Dendritic cell treated with granulocyte-macrophage colony-stimulating factor and Interleukin-4, amounts not matched to agents 40 ng/mL and 50 ng/mL, for 4 days (primary cell): Measurements from ENCODE around the gene KLHL6.

Source experiments
- H3K27ac Mint-ChIP-seq: one replicate; pipeline ENCODE4 v1.8.0; 2022; ENCODE audit warnings: mild to moderate bottlenecking, mixed read lengths
- H3K27me3 Mint-ChIP-seq: one replicate; pipeline ENCODE4 v1.8.0; 2022; ENCODE audit warnings: mild to moderate bottlenecking, mixed read lengths
- H3K36me3 Mint-ChIP-seq: one replicate; pipeline ENCODE4 v1.8.0; 2022; ENCODE audit warnings: low read depth, mixed read lengths
- H3K4me1 Mint-ChIP-seq: one replicate; pipeline ENCODE4 v1.8.0; 2022; ENCODE audit warnings: low read depth, mixed read lengths
- H3K4me3 Mint-ChIP-seq: one replicate; pipeline ENCODE4 v1.8.0; 2022; ENCODE audit warnings: mild to moderate bottlenecking, moderate library complexity, mixed read lengths
- H3K9me3 Mint-ChIP-seq: one replicate; pipeline ENCODE4 v1.8.0; 2022; ENCODE audit warnings: mixed read lengths
- intact Hi-C: fragments of 100-400 bp; cut with micrococcal nuclease; formaldehyde crosslinking; loops from one replicate; pipeline ENCODE4 v1.15.0; 2022

The KLHL6 gene

GRCh38 chr3:183500319-183500718 lies 55.2 kb downstream of the KLHL6 start:
- peaks cover 6% of the 10 kb centered on the region for H3K4me1 Mint-ChIP-seq
- H3K27me3 Mint-ChIP-seq: no peaks in the 10 kb centered on the region
- peaks cover 76% of the 10 kb centered on the region for H3K36me3 Mint-ChIP-seq
- intact Hi-C loops: no loop called here
- no peaks in the 10 kb centered on the region for H3K9me3 Mint-ChIP-seq
- no peak overlapping the region for H3K4me3 Mint-ChIP-seq
- H3K27ac Mint-ChIP-seq: no peak overlapping the region

DNA sequence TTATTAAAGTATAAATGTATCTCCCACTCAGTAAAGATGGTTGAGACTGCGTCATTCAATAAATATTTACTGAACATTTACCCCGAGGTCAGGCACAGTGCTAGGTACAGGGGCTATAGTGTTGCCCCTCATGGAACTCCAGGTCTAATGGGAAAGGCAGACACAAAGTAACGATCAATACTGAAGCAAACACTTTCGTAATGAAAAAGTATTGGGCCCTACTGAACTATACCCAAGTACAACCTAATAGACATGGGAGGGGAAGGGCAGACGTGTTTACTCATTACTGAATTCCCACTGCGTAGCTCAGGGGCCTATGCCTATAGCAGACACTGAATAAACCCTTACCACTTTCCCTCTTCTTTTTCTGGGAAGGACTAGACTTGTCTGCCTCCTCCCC lies 56.9 kb downstream of the KLHL6 start:
- Mint-ChIP-seq H3K9me3 (no peaks in the 10 kb centered on the region), H3K27ac (no peak overlapping the region), H3K27me3 (no peaks in the 10 kb centered on the region), H3K36me3 (peaks cover 70% of the 10 kb centered on the region), H3K4me1 (peaks cover 6% of the 10 kb centered on the region), H3K4me3 (no peak overlapping the region)
- intact Hi-C loops: no loop called here

DNA sequence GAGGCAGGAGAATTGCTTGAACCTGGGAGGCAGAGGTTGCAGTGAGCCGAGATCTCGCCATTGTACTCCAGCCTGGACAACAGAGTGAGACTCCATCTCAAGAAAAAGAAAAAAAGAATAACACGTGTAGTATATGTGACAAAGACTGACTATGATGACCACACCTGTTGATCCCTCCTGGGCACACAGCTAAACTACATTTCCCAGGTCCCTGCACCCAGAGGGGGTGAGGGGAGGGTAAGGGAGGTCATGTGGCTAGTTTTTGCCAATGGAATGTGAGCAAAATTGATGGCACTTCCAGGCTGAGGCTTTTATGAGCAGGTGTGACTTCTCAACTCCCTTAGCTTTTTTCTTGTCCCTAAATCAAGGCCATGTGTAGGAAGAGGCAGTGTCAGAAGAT lies 58.2 kb downstream of the KLHL6 start:
- H3K36me3 Mint-ChIP-seq: peaks cover 75% of the 10 kb centered on the region
- no peaks in the 10 kb centered on the region for H3K9me3 Mint-ChIP-seq
- H3K27me3 Mint-ChIP-seq: no peaks in the 10 kb centered on the region
- H3K27ac Mint-ChIP-seq: no peak overlapping the region
- no peak overlapping the region for H3K4me3 Mint-ChIP-seq
- H3K4me1 Mint-ChIP-seq: peaks cover 6% of the 10 kb centered on the region
- intact Hi-C loops: no loop called here

DNA sequence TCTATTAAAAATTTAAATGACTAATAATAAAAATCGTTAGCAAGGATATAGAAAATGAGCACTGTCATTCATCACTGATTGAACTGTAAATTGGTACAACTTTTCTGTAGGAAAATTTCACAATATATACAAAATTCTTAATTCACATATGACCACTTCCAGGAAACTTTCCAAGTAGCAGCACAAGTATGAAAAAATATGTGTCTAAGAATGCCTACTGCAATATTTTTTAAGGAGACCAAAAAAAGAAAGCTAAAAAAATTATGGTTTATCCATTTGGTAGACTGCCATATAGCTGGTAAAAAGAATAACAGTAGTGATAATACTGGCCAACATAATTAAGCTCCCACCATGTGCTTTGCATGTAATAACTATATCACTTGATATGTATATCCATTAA lies 59.2 kb downstream of the KLHL6 start:
- H3K36me3 Mint-ChIP-seq: peaks cover 77% of the 10 kb centered on the region
- H3K9me3 Mint-ChIP-seq: no peaks in the 10 kb centered on the region
- intact Hi-C loops: no loop called here
- peaks cover 6% of the 10 kb centered on the region for H3K4me1 Mint-ChIP-seq
- no peak overlapping the region for H3K27ac Mint-ChIP-seq
- no peaks in the 10 kb centered on the region for H3K27me3 Mint-ChIP-seq
- no peak overlapping the region for H3K4me3 Mint-ChIP-seq

DNA sequence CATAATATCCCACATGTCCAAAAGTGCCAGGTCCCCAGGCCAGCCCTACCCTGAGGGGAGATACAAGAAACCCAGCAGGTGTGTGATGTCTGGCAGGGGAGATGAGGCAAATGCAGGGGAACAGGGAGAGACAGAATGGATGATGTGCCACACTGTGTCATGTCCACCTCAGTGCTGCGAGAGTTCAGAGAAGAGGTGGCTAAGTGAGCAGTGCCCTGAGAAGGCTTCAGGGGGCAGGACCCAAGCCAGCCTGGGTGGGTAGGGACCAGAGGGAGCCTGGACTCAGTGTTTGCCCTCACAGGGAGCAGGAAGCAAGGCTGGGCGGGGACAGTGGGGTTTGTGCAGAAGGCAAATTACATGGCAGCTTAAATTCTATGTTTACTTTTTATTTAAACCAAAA lies 61.2 kb downstream of the KLHL6 start:
- no peaks in the 10 kb centered on the region for H3K9me3 Mint-ChIP-seq
- intact Hi-C loops: no loop called here
- H3K4me1 Mint-ChIP-seq: peaks cover 5% of the 10 kb centered on the region
- no peak overlapping the region for H3K27ac Mint-ChIP-seq
- H3K4me3 Mint-ChIP-seq: no peak overlapping the region
- peaks cover 66% of the 10 kb centered on the region for H3K36me3 Mint-ChIP-seq
- no peaks in the 10 kb centered on the region for H3K27me3 Mint-ChIP-seq

DNA sequence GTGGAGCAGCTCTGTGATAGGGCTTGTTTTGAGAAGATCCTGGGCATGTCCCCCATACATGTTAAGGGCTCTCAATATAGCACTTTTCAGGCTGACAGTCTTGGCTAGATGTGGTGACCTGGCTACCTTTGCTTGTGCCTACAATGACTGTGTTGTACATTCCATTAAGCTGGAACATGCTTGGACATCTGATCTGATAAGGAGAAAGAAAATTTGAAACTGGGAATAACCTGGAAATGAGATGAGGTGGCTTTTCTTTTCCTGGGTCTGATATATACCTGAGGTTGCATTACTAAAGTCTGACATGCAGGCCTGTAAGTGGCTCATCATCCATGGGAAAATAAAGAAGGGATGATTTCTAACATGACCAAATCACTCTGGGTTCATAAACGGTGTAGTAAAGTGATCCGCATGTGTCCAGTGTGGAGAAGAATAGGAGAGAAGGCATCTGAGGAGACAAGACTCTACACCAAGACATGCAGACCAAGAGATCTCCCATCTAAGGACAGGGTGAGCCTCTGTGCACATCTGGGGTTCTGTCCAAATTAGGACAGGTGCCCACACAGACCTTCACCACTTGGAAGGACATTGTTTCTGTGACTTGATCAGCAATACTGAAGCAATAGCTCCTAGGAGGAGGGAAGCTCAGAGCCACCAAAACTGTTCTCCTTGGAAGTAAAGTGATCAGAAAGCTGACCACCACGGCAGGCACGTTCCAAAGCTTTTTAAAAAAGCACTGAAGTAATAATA lies 62.0 kb downstream of the KLHL6 start:
- H3K27ac Mint-ChIP-seq: no peak overlapping the region
- no peaks in the 10 kb centered on the region for H3K9me3 Mint-ChIP-seq
- H3K36me3 Mint-ChIP-seq: peaks cover 66% of the 10 kb centered on the region
- no peaks in the 10 kb centered on the region for H3K27me3 Mint-ChIP-seq
- peaks cover 5% of the 10 kb centered on the region for H3K4me1 Mint-ChIP-seq
- intact Hi-C loops: no loop called here
- H3K4me3 Mint-ChIP-seq: no peak overlapping the region

DNA sequence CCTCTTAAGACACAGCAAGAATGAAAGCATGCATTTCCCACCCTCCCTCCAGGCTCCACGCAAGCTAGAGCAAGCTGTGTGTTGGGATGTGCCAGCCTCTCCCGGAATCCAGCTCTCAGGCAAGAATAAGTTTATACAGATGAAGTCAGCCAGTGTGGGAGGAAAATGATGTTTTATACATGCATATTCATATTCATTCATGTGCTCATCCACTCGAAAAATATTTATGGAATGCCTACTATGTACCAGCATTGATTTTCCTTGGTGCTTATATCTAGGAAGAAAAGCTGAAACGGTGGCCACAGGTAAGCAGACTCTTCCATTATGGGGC lies 62.7 kb downstream of the KLHL6 start:
- no peaks in the 10 kb centered on the region for H3K9me3 Mint-ChIP-seq
- H3K4me3 Mint-ChIP-seq: no peak overlapping the region
- H3K4me1 Mint-ChIP-seq: peaks cover 5% of the 10 kb centered on the region
- no peak overlapping the region for H3K27ac Mint-ChIP-seq
- no peaks in the 10 kb centered on the region for H3K27me3 Mint-ChIP-seq
- H3K36me3 Mint-ChIP-seq: peaks cover 62% of the 10 kb centered on the region
- intact Hi-C loops: no loop called here

GRCh38 chr3:183491923-183492848 lies 63.3 kb downstream of the KLHL6 start:
- Mint-ChIP-seq H3K4me1 (peaks cover 5% of the 10 kb centered on the region), H3K36me3 (peaks cover 56% of the 10 kb centered on the region), H3K4me3 (no peak overlapping the region), H3K27ac (no peak overlapping the region), H3K27me3 (no peaks in the 10 kb centered on the region), H3K9me3 (no peaks in the 10 kb centered on the region)
- intact Hi-C loops: no loop called here

DNA sequence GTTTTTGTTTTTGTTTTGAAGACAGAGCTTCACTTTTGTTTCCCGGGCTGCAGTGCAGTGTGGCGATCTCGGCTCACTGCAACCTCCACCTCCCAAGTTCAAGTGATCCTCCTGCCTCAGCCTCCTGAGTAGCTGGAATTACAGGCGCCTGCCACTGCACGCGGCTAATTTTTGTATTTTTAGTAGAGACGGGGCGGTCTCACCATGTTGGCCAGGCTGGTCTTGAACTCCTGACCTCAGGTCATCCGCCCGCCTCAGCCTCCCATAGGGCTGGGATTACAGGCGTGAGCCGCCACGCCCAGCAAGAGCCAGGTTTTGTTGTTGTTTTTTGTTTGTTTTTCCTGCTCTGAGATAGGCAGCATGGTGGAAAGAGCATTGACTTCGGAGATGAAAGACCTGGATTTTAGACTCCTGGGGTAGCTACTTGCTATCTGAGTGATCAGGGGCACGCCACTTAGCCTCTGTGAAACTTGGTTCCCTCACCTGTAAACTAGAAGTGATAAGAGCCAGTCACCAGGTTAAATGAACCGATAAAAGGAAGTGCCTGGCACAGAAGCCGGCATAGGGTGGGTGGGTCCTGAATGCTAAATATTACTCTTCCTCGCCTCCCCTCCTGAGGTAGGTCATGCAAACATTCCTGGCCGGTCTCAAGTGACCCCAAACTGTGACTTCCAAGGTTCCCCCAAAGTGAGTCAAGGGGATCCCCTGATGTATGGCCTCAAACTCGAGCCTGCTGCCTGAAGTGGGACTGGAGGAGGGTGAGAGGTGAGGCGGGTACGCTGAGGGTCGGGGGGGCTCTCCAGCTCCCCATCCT lies 64.2 kb downstream of the KLHL6 start:
- H3K36me3 Mint-ChIP-seq: peaks cover 53% of the 10 kb centered on the region
- H3K4me3 Mint-ChIP-seq: no peak overlapping the region
- no peak overlapping the region for H3K27ac Mint-ChIP-seq
- peaks cover 5% of the 10 kb centered on the region for H3K4me1 Mint-ChIP-seq
- H3K9me3 Mint-ChIP-seq: no peaks in the 10 kb centered on the region
- no peaks in the 10 kb centered on the region for H3K27me3 Mint-ChIP-seq
- intact Hi-C loops: no loop called here

GRCh38 chr3:183490653-183491052 lies 64.9 kb downstream of the KLHL6 start:
- no peak overlapping the region for H3K4me3 Mint-ChIP-seq
- H3K9me3 Mint-ChIP-seq: no peaks in the 10 kb centered on the region
- H3K27ac Mint-ChIP-seq: no peak overlapping the region
- intact Hi-C loops: no loop called here
- H3K36me3 Mint-ChIP-seq: peaks cover 53% of the 10 kb centered on the region
- peaks cover 5% of the 10 kb centered on the region for H3K4me1 Mint-ChIP-seq
- H3K27me3 Mint-ChIP-seq: no peaks in the 10 kb centered on the region

DNA sequence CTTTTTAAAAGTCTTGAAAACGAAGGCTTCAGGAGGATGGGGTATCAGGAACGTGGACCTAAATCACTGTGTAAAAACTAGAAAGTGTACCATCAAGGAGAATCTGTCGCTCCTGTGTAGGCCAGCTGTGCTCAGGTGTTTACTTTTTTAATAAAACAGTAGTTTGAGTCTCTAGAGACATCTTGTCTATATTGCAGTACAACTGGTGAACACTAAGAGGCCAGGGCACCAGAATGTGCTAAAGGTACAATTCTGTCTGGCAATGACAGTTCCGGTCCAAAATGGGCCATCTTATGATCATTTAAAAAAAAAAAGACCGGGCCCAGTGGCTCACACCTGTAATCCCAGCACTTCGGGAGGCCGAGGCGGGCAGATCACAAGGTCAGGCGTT lies 65.3 kb downstream of the KLHL6 start:
- intact Hi-C loops: no loop called here
- H3K27me3 Mint-ChIP-seq: no peaks in the 10 kb centered on the region
- H3K4me1 Mint-ChIP-seq: peaks cover 5% of the 10 kb centered on the region
- H3K9me3 Mint-ChIP-seq: no peaks in the 10 kb centered on the region
- H3K4me3 Mint-ChIP-seq: no peak overlapping the region
- no peak overlapping the region for H3K27ac Mint-ChIP-seq
- peaks cover 53% of the 10 kb centered on the region for H3K36me3 Mint-ChIP-seq

DNA sequence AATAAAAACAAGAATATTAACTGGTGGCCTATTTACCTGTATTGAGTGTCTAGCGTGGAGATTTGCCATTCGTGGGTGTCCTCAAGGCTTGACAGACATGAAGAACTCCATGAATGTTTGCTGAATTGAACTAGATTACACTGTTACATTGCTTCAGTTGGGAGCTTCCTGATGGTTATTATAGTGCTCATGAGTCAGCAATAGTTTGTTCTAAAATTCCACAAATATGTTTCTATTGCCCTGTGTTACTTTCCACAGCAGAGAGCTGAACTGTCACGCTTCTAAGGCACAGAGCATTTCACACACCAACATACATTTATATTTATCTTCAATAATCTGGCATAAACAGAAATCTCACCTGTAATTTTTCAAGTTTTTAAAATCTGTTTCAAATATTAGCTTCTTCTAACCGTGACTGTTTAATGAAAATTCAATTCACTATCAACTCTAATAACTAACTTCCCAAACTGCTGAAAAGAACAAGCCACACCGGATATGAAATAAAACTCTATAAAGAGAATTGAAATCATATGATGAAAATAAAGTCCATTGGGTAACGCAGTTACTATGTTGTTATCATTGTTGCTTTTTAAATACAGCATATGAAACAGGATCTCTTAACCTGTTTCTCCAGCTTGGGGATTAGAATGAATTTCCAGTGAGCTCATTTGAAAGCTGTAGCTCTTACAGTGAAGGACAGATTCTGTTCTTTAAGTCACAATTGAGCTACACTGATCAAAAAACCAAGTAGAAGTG lies 65.9 kb downstream of the KLHL6 start:
- H3K36me3 Mint-ChIP-seq: peaks cover 53% of the 10 kb centered on the region

GRCh38 chr3:183488343-183488742 lies 67.2 kb downstream of the KLHL6 start:
- peaks cover 7% of the 10 kb centered on the region for H3K9me3 Mint-ChIP-seq
- H3K4me1 Mint-ChIP-seq: peaks cover 18% of the 10 kb centered on the region
- no peak overlapping the region for H3K27ac Mint-ChIP-seq
- H3K27me3 Mint-ChIP-seq: no peaks in the 10 kb centered on the region
- peaks cover 41% of the 10 kb centered on the region for H3K36me3 Mint-ChIP-seq
- intact Hi-C loops: loop anchor here (10.0 kb wide), 1 partner anchor 46 kb away; no protein-coding TSS in a partner anchor
- H3K4me3 Mint-ChIP-seq: no peak overlapping the region

More for the DNA sequence above, 65.9 kb downstream of the KLHL6 start:
- no peaks in the 10 kb centered on the region for H3K27me3 Mint-ChIP-seq
- no peak overlapping the region for H3K4me3 Mint-ChIP-seq
- peaks cover 2% of the 10 kb centered on the region for H3K9me3 Mint-ChIP-seq
- H3K4me1 Mint-ChIP-seq: peaks cover 7% of the 10 kb centered on the region
- no peak overlapping the region for H3K27ac Mint-ChIP-seq
- intact Hi-C loops: loop anchor here (10.0 kb wide), 1 partner anchor 45 kb away; no protein-coding TSS in a partner anchor
